Ovary (tissue), 3 donors: ENCODE results near the gene PCYOX1L.

ENCODE experiments used
- EP300 ChIP-seq: sonication (generic); formaldehyde crosslinking; IDR thresholded peaks from one replicate; pipeline ENCODE4 v1.6.1; 2017; ENCODE audit warnings: antibody characterized with exemption
- POLR2A ChIP-seq: fragments of 450-650 bp; IDR thresholded peaks from one replicate; pipeline ENCODE4 v1.6.1; 2017; ENCODE audit warnings: antibody characterized with exemption, mild to moderate bottlenecking, moderate library complexity
- TF ChIP-seq, protein P1 (sequence below), 3 donors: fragments of 450-650 bp in 2 of 3; fragments of 200-600 bp in 1 of 3; IDR thresholded peaks; one replicate each; pipeline versions ENCODE4 v1.5.1 to v1.8.0; 2016 to 2022; ENCODE audit warnings: antibody characterized with exemption in 3 of 3, mild to moderate bottlenecking in 1 of 3
- donor health status: DM: no; HTN: no; CAD: no.

DNA sequence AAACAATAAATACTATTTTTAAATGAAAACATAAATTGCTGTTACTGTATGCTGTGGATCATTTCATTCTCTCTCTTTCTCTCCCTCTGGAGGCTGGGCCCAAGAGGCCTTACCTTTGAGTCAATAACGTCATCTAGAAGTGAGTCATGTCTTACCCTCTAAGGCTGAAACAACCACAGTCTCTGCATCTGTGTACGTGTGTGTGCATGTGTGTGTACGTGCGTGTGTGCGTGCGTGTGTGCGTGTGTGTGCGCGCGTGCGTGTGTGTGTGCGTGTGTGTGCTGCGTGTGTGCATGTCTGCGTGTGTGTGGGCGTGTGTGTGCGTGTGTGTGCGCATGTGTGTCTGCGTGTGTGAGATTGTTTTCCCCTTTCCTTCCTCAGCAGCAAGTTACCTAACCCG, 34.9 kb downstream of the PCYOX1L start:
- TF ChIP-seq EP300, result no peak
- TF ChIP-seq, protein P1, sequence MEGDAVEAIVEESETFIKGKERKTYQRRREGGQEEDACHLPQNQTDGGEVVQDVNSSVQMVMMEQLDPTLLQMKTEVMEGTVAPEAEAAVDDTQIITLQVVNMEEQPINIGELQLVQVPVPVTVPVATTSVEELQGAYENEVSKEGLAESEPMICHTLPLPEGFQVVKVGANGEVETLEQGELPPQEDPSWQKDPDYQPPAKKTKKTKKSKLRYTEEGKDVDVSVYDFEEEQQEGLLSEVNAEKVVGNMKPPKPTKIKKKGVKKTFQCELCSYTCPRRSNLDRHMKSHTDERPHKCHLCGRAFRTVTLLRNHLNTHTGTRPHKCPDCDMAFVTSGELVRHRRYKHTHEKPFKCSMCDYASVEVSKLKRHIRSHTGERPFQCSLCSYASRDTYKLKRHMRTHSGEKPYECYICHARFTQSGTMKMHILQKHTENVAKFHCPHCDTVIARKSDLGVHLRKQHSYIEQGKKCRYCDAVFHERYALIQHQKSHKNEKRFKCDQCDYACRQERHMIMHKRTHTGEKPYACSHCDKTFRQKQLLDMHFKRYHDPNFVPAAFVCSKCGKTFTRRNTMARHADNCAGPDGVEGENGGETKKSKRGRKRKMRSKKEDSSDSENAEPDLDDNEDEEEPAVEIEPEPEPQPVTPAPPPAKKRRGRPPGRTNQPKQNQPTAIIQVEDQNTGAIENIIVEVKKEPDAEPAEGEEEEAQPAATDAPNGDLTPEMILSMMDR (IDR thresholded peaks at IDR 0.05), result no peak
- no peak for TF ChIP-seq POLR2A
